HT-29 (cell line): Measurements from ENCODE around the gene SIGLEC8. TPM values are rescaled to one million over a fixed set of nuclear protein-coding genes. Genes with fewer than 3 reads are reported as not detected.

Experiments used
- DNase-seq: peaks from one replicate; pipeline ENCODE4 v3.0.0-alpha.2; 2015; ENCODE audit warnings: low spot score
- small RNA-seq: library from RNA; depleted of rRNA; stranded (forward); fragments of <200 nt; gene quantifications from one replicate; pipeline ENCODE3, GENCODE V24; 2014
- total RNA-seq: library from RNA; depleted of rRNA; stranded (reverse); fragments of >200 nt; shearing (Covaris generic); gene quantifications from 2 replicates; pipeline ENCODE4 v1.2.3, GENCODE V29; 2014; rRNA removed

SIGLEC8 gene
- total RNA-seq, 1 experiment from 2014 or later = not detected

DNA sequence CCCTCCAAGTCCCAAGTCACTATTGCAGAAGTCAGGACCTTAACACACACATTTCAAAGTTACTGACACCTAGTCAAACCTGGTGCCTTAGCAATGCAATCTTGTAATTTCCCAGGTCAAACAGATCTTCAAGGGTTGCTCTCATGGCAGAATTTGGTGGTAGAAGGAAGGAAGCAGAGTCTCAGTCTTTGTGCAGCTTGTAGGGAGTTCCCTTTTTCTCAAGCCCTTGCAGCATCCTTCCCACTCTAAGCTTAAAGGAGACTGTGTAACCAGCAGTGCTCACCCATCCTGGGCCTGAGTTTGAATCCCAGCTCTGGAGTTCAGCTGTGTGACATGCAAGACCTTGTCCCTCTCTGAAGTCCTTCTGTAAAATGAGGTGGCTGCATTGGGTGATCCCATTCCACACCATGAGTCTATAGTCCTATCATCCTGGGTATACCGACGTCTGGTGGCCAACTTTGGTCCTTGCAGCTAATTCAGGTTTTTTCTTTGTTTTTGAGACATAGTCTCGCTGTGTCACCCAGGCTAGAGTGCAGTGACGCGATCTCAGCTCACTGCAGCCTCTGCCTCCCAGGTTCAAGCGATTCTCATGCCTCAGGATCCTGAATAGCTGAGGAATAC lies 50.6 kb downstream of the SIGLEC8 start:
- peak; percentile 89 for DNase-seq

DNA sequence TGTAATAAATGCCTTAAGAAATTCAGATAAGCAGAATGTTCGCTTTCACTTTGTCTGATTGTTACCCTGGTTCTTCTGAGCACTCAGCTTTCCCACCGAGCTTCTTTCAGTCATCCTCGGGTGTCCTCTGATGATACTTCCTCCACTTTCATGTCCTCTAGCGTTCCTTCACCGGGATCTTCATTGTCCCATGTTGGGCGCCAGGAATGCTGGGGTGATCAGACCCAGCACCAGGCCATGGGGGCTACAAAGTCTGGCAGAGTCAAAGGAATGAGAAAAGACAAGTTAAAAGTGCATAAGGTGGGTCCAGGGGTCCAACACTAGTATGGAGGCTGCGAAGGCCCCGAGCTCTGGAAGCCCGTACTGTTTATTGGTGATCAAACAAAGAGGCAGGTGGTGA lies 56.1 kb downstream of the SIGLEC8 start:
- DNase-seq = no peak

Small RNA genes within 50 kb of the gene (small RNA-seq; reads per million reads assigned to genes)
- gene AC020914.3 (not detected), gene AC020914.5 (not detected)

Other genes with a start within 250 kb of the SIGLEC8 start
- gene CD33, start 233.4 kb downstream of the SIGLEC8 start, total RNA-seq = not detected in 2 replicates
- not detected in 2 replicates for gene SIGLECL1, start 207.4 kb downstream of the SIGLEC8 start, total RNA-seq
- not detected in 2 replicates for gene IGLON5, start 146.8 kb downstream of the SIGLEC8 start, total RNA-seq
- gene VSIG10L, start 116.3 kb downstream of the SIGLEC8 start, total RNA-seq = 35.1 and 42.6 TPM in 2 replicates
- gene ETFB, start 92.1 kb downstream of the SIGLEC8 start, total RNA-seq = 375 and 384 TPM in 2 replicates
- gene CLDND2, start 89.5 kb downstream of the SIGLEC8 start, total RNA-seq = 0.81 and 1.8 TPM in 2 replicates
- gene NKG7, start 85.8 kb downstream of the SIGLEC8 start, total RNA-seq = not detected in 2 replicates
- not detected in 2 replicates for gene LIM2, start 70.5 kb downstream of the SIGLEC8 start, total RNA-seq
- not detected in 2 replicates for gene C19orf84, start 67.9 kb downstream of the SIGLEC8 start, total RNA-seq
- not detected in 2 replicates for gene SIGLEC10, start 40.8 kb downstream of the SIGLEC8 start, total RNA-seq
- gene CEACAM18, start 20.1 kb upstream of the SIGLEC8 start, total RNA-seq = not detected in 2 replicates
- not detected in 2 replicates for gene SIGLEC12, start 43.3 kb upstream of the SIGLEC8 start, total RNA-seq
- gene SIGLEC6, start 73.2 kb upstream of the SIGLEC8 start, total RNA-seq = not detected in 2 replicates
- gene ZNF175, start 112.8 kb upstream of the SIGLEC8 start, total RNA-seq = 1.1 and 1.8 TPM in 2 replicates
- gene SIGLEC5, start 171.9 kb upstream of the SIGLEC8 start, total RNA-seq = not detected in 2 replicates
- gene SIGLEC14, start 188.4 kb upstream of the SIGLEC8 start, total RNA-seq = not detected in 2 replicates
- 13.6 and 17.8 TPM in 2 replicates for gene SPACA6, start 234.9 kb upstream of the SIGLEC8 start, total RNA-seq